Astrocyte of the hippocampus (primary cell): ENCODE data around the gene SLC25A25.
"Not testable (repeated sequence)": the region's sequence is repeated elsewhere in the genome, so short reads cannot be mapped to it uniquely, and the experiment has no call there.

Experiments
- DNase-seq: peaks from one replicate; pipeline ENCODE4 v3.0.0; 2011; ENCODE audit warnings: low read depth, low spot score

Gene SLC25A25

DNA sequence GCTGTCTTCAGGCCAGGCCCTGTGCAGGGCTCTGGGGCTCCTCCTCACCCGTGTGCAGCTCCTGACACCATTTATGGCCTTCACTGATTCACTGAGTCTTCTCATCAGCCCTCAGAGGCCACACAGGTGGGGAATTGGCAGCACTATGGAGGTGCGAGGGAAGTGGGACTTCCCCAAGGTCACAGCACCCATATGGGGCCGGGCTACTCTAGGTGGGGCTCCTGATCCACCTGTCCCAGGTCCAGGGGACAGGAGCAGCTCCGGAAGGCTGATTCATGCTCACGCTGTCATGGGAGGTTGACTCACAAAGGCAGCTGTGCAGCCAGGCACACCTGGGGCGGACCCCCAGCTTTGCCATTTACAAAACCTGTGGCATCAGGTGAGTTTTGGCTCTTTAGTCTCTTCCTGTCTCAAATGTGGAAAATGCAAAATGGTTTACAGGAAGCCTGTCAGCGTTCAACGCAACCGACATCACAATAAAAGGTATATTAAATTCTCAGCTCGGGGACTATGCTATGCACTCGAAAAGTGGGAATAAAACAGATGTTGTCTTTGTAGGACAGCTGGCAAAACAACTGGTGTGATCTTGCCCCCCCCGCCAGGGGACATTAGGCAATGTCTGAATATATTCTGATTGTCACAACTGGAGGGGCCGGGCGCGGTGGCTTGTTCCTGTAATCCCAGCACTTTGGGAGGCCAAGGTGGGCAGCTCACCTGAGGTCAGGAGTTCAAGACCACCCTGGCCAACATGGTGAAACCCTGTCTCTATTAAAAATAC lies 15.9 kb upstream of the SLC25A25 start:
- no peak for DNase-seq

DNA sequence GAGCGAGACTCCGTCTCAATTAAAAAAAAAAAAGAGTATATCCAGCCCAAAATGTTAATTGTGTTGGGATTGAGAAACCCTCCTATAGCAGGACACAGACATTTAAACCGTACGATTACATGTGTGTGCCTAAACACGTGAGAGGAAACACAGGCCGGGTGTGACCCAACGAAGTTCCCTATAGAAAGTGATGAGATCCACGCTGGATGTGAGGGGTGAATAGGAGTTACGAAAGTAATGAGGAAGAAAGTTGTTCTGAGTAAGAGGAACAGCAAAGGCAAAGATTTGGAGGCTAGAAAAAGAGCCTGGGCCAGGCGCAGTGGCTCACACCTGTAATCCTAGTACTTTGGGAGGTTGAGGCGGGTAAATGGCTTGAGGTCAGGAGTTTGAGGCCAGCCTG lies 14.5 kb upstream of the SLC25A25 start:
- DNase-seq, result no peak

DNA sequence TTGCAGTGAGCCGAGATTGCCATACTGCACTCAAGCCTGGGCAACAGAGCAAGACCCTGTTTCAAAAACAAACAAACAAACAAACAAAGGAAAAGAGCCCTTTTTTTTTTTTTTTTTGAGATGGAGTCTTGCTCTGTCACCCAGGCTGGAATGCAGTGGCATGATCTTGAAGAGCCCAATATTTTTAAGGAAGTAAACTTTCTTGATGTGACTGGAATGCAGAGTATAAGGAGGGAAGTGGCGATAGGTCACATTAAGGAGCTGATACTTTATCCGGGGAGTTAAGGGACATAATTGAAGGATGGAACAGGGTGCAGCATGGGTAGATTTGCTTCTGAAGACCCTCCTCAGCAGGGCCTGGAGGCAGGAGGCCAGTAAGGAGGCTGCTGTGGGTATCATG lies 13.9 kb upstream of the SLC25A25 start:
- DNase-seq, result no peak

DNA sequence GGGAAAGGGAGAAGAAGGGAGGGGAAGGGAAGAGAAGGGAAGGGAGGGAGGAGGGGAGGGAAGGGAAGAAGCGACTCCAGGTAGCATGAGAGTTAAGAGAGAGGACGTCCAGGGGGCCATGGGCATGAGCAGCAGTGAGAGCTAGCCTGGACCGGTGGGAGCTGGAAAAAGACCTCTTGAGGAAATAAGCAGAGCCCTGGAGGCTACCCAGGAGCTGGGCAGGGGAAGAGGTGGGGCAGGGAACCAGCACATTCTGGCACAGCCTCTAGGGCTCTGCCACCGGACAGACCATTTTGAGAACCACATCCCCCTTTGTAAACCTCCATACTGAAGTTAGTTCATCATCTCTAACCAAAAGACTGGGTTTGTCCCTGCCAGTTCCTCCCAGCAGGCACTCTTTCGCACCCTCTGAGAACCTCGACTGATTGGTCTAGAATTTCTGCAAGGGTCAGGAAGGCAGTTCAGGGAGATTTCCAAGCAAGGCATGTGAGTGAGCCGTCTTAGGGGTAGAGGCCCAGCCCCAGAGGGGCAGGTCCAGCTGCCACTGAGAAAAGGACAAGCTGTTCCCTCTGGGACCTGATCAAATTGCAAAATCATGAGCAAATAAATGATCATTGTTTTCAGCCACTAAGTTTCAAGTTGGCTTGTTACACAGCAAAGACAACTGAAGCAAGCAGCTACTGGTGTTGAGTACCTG lies 12.5 kb upstream of the SLC25A25 start:
- DNase-seq, result no peak

DNA sequence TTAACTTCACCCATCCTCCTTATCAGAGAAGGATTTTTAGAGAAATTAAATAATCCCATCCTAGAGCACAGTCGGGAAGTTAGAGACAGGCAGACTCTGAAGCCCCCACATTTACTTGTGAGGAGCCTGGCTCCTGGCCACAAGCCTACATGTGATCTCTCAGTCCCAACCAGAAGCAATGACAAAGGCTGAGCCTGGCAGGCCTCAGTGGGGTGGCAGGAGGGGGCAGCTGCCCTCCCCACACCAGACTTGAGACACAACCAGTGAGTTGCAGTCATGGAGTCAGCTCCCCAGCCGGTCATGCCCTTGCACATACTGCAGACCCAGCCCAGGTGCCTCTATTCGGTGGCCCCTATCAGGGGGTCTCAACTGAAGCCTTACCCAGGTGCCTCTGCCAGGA lies 11.9 kb upstream of the SLC25A25 start:
- DNase-seq, result no peak

DNA sequence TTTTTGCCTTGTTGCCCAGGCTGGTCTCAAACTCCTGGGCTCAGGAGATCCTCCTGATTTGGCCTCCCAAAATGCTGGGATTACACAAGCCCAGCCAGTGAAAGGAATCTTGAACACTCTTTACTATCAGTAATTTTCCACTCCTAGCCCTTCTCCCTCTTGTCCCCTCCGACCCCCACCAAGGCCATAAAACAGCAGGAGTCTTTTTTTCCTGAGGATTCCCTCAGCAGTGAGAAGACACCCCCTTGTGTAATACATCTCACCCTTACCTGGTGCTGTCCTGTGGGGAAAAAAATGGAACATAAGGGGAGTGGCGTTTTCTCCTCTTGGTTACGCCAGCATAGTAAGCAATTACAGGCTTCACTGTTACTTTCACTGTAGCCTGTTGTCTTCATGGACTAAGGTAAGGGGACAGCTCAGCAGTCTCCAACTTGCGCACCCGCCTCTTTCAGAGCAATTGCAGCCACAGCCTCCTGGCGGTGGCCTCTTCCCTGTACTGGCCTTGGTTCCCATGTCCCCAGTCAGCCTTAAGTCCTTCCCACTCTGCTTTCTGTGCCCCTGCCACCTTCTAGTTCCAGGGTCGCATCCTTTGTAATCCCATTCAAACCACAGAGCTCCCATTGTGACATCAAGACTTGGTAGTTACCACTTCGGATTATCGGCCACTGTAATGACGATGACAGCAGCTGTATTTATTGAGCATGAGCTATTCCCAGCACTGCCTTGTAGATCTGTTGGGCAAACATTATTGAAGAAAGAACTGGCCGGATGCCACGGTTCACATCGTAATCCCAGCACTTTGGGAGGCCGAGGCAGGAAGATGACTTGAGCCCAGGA lies 10.9 kb upstream of the SLC25A25 start:
- DNase-seq, result no peak

DNA sequence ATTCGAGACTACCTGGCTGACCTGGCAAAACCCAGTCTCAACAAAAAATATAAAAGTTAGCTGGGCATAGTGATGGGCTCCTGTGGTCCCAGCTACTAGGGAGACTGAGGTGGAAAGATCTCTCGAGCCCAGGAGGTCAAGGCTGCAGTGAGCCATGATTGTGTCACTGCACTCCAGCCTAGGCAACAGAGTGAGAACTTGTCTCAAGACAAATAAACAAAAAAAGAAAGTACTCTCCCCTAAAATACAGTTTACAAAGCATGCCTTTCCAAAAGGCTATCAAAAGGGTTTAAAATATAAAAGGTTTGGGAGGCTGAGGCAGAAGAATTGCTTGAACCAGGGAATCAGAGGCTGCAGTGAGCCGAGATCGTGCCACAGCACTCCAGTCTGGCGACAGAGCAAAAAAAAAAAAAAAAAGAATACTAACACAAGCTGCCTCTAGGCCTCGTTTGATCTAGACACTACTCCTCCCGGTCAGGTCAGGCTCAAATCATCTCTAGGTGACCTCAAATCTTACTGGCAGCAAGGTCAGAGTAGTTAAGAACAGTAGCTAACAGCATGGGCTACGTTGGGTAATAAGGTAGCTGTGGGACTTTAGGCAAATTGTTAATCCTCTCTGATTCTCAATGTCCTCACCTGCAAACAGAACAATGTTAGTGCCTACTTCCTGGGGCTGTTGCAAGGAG lies 10.2 kb upstream of the SLC25A25 start:
- DNase-seq, result no peak

DNA sequence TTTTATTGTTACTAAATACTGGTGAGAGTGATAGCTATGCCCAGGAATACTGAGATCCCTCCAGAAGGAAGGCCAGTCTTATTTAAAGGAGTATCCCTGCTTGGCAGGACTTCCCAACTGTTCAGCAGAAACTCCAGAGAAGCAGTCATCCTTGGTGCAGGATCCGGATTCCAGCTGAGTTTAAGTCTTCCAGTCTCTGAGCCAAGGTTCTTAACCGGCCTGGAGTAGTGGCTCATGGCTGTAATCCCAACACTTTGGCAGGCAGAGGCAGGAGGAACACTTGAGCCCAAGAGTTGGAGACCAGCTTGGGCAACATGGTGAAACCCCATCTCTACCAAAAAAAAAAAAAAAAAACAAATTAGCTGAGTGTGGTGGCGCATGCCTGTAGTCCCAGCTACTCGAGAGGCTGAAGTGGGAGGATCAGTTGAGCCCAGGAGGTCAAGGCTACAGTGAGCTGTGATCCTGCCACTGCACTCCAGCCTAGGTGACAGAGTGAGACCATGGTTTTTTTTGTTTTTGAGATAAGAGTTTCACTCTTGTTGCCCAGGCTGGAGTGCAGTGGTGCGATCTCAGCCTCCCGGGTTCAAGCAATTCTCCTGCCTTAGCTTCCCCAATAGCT lies 8.6 kb upstream of the SLC25A25 start:
- DNase-seq, result no peak

DNA sequence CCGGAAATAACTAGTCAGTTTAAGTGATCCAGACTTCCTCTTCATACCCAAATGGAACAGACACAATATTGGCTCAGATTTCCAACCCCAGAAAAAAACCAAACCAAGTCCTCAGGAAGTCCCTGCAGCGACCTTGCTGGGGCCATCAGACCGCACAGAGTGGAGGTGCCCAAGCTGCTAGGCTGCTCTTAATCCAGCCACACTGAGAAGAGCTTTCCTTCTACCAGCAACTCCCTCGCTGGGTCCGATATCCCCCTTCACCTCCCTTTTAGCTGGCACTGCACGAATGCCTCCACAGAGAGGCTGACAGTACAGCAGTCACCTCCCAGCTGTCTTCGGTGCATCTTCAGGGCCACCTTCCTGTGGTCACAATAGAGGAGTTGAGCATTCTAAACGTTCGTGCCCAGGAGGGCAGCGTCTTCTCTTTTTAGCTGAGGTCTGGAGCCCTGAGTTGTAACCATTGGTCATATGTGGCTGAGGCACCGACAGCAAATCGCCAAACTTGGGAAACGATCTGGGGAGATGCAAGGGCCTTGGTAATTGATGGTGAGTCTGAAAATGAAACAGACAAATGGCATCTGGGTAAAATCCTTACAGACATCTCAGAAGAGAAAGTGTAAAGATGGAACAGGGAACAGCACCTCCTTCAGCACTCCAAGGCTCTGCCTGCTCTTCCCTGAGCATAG lies 6.6 kb upstream of the SLC25A25 start:
- no peak for DNase-seq

DNA sequence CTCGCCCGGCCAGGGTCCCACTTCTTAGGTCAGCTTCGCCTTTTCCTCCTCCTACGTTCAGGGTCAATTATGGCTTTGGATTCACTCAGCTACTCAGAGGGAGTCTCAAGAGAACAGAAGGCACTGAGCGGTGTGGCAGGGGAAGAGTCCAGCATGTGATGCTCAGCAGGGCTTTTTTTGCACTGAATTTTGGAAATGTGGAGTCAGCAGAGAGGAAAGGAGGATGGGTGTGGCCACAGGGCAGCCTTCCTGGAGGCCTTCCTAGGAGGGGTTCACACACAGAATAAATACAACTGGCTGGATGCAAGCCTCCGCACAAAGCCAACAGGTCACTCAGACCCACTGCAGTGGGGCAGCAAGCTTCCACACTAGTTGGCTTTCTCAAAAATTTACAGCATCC lies 5.8 kb upstream of the SLC25A25 start:
- DNase-seq, result no peak

DNA sequence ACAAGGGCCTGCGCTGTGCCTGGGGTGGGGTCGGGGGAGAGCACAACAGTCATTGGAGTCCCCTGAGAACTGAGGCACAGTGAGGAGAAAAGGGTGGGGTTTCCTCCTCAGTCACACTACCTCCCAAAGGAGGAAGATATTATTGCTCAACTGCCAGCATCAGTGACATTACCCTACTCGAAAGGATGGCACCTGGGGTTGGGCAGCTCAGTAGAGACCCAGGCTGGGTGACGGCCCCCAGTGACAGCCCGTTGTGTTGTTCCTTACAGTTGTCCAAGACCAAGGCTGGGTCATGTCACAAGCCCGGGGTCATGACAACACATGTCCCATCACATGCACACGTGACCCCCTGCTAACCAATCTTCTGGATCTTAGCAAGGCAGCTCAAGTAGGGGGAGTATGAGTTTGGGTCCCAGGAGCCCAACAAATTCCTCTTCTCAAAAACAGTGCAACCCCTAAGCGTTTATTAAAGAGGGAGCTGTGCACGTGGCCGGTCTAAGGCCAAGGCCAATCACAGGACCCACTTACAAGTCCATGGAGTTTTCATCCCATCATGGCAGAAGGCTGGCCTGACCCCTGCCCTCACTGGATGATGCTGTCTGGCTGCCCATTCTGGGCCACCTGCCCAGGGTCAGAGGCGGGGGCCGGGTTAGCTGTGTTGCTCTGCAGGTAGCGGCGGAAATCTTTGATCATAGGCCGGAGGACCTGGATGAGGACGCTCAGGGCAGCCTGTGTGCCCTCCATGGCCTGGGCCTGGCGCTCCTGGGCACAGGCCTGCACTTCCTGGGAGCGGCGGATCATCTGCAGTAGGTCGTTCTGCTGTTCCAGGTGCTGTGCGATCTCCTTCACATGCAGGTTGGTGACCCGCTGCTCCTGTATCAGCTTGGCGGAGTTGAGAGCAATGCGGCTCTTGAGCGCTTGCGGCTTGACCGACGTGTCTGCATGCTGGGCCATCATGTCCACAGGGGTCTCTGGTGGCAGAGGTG lies 4.9 kb upstream of the SLC25A25 start:
- DNase-seq, result no peak

DNA sequence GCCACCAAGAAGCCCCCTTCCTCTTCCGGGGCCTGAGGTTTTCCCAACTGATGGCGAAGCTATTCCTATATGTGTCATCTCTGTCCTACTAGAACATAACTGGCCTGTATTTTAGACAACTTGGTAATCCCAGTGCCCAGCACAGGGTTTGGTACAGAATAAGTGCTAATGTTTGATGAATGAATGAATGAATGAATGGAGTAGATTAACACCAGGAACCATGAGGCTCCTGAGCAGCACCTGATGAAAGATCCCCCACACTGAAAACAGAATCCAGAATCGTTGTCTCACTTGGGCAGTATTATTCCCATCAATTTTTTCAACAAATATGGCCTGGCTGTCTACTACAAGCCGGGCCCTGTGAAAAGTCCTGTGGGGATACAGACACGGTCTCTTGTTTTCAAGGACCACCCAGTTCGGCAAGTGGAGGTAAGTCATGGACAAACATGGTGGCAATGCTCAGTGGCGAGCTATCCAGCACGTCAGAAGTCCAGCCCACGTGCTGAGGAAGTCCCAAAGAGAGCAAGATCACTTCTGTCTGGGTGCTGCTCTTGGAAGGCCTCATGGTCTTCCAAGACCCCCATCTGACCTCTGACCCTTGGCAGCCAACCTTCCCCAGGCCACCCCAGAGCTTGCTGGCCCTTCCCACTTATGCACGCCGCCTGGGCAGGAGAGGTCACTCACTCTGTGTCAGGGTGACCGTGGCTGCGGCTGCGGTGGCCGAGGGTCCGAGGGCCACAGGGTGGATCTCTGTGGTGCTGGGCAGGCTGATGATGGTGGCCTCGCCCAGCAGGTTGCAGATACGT lies 1.9 kb upstream of the SLC25A25 start:
- DNase-seq, result no peak

DNA sequence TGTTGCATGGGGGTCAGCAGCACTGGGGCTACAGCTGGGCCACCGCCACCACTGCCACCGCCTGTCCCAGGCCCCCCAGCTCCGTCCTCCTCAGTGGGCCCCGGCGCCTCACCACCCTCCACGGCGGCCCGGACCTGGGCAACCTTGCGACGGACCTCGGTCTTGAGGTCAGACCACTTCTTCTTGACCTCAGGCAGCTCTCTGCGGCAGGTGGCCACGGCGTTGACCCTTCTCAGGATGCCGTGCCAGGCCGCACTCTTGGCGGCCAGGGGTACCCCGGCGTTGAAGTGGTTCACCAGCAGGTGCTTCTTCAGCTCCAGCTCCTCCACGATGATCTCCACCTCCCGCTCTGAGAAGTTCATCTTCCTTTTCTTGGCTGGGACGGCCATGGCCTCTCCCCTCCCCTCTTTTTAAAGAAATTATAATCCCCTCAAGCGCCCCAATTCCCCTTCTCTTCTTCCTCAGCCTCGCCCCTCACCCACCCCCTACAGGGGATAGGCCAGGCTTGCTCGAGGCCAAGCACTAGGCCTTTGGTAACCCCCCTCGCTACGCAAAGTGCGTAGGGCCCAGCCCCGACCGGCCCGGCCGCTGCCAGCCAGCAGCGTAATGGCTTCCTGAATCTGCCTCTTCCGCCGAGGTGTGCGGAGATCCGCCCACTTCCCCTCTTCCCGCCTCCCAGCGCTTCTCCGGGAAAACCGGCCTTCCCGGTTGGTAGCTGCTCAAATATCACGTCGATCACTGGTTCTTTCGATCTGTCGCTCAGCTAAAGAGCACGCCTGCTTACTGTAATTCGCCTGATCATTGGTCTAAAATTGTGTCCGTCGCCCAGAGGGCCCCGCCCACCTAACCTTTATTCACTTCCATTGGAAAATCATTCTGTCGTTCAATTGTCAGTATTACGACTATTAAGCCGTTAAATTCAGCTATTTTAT lies 1.1 kb upstream of the SLC25A25 start, which contains the start of gene NAIF1:
NAIF1 (minus strand) TSS at position 608 of the 932 bp plus-strand sequence; CDS start at position 389, 219 bp downstream.
- peak; percentile 100 for DNase-seq

DNA sequence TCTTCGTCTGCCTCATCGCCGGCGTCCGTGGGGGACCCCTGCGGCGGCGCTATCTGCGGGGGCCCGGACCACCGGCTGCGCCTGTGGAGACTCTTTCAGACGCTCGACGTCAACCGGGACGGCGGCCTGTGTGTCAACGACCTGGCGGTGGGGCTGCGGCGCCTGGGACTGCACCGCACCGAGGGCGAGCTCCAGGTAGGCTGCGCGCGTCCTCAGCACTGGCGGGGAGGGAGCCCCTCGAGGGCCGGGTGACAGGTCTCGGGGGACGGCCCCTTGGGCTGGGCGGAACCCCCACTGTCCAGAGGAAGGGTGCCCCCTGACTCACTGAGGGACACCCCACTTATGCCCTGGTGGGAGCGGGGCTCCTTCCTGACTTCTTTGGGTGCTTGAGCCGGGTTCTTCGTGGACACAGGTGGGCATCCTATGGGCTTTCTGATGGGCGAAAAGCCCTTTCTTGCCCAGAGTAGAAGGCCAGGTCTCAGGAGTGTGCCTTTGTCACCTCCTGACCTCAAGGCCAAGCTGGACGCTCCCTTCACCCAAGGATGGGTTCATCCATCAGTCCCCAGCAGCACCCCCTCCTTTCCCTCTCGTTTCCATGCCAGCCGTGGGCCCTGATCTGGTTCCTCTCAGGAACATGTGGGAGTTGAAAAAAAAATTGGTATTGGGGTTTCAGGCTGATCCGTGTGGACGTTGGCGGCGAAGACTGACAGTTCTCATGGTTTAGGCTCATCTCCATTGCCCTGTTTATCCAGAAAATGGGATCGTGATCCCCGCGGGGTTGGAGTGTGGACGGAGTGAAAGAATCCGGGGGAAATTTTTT lies 564 bp downstream of the SLC25A25 start:
- peak; percentile 23 for DNase-seq

DNA sequence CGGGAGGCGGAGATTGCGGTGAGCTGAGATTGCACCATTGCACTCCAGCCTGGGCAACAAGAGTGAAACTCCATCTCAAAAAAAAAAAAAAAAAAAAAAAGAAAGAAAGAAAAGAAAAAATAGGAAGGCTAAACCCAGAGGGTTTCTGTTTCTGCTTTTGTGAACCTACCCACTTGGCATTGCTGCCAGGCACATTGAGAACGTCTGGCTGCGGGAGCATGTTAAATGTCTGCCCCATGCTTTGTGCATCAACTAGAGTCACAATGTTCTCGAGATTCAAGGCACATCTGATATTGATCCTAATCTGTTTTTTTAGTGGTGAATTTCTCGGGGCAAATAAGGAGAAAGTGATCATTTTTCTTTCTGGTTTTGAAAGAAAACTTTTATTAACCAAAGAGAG lies 2.8 kb downstream of the SLC25A25 start:
- DNase-seq, result no peak

DNA sequence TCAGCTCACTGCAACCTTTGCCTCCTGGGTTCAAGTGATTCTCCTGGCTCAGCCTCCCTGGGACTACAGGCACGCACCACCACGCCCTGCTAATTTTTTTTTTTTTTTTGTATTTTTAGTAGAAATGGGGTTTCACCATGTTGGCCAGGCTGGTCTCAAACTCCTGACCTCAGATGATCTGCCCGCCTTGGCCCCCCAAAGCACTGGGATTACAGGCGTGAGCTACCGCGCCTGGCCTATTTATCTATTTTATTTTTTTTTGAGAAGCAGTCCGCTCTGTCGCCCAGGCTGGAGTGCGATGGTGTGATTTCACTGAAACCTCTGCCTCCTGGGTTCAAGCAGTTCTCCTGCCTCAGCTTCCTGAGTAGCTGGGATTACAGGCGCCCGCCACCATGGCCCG lies 3.4 kb downstream of the SLC25A25 start:
- DNase-seq, result not testable (repeated sequence)
